HG03064 (cell line): ENCODE data around the gene LRP6.
"Not testable (repeated sequence)": the region's sequence is repeated elsewhere in the genome, so short reads cannot be mapped to it uniquely, and the experiment has no call there.

ENCODE experiments used
- ATAC-seq: cut with Tn5 transposase; IDR thresholded peaks from one replicate; pipeline ENCODE4 v1.9.1; 2021; ENCODE audit warnings: low read depth; ENCODE audit not compliant: unreplicated experiment

LRP6 gene

GRCh38 chr12:12266389-12266872, 413 bp downstream of the LRP6 start:
- ATAC-seq: peak; percentile 33

GRCh38 chr12:12265571-12266388, 1.1 kb downstream of the LRP6 start:
- no peak for ATAC-seq

- no peak for ATAC-seq
Measured at GRCh38 chr12:12265035-12265434, 1.8 kb downstream of the LRP6 start.

GRCh38 chr12:12263909-12264308, 2.9 kb downstream of the LRP6 start:
- ATAC-seq: no peak

- ATAC-seq: not testable (repeated sequence)
Measured at GRCh38 chr12:12256291-12256757, 10.5 kb downstream of the LRP6 start.

GRCh38 chr12:12254553-12254952, 12.3 kb downstream of the LRP6 start:
- ATAC-seq: no peak

GRCh38 chr12:12249216-12250050, 17.4 kb downstream of the LRP6 start:
- no peak for ATAC-seq

GRCh38 chr12:12247584-12247983, 19.3 kb downstream of the LRP6 start:
- no peak for ATAC-seq

GRCh38 chr12:12244341-12244740, 22.5 kb downstream of the LRP6 start:
- ATAC-seq: no peak

GRCh38 chr12:12240662-12241340, 26.0 kb downstream of the LRP6 start:
- ATAC-seq: no peak

GRCh38 chr12:12239127-12239526, 27.7 kb downstream of the LRP6 start:
- ATAC-seq: no peak

- ATAC-seq: no peak
Measured at GRCh38 chr12:12238605-12239004, 28.2 kb downstream of the LRP6 start.

GRCh38 chr12:12236896-12237295, 29.9 kb downstream of the LRP6 start:
- ATAC-seq: no peak

GRCh38 chr12:12230275-12230674, 36.6 kb downstream of the LRP6 start:
- no peak for ATAC-seq

- no peak for ATAC-seq
Measured at GRCh38 chr12:12229556-12230092, 37.2 kb downstream of the LRP6 start.

GRCh38 chr12:12228402-12228801, 38.4 kb downstream of the LRP6 start:
- no peak for ATAC-seq

GRCh38 chr12:12226187-12226586, 40.7 kb downstream of the LRP6 start:
- no peak for ATAC-seq

GRCh38 chr12:12224240-12224940, 42.5 kb downstream of the LRP6 start:
- no peak for ATAC-seq

- no peak for ATAC-seq
Measured at GRCh38 chr12:12221560-12221959, 45.3 kb downstream of the LRP6 start.

GRCh38 chr12:12219664-12220063, 47.2 kb downstream of the LRP6 start:
- no peak for ATAC-seq
